ENCODE data around the gene MYRIP.

DNA sequence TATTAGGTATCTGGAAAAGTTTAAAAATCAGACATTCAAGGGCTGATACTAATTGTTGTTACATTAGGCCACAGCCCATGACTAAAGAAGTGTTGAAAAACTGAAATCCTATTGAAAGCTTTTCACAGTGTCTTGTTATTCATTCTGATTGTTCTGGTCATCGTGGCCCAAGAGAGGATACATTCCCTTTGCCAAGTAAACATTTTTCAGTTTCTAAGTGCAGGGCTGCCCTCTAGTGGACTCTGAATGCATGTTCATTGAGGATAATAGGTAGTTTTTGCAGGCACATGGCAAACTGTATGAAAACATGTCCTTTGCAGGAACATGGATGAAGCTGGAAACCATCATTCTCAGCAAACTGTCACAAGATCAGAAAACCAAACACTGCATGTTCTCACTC lies 181.1 kb downstream of the MYRIP start:
- TF ChIP-seq, protein P1, sequence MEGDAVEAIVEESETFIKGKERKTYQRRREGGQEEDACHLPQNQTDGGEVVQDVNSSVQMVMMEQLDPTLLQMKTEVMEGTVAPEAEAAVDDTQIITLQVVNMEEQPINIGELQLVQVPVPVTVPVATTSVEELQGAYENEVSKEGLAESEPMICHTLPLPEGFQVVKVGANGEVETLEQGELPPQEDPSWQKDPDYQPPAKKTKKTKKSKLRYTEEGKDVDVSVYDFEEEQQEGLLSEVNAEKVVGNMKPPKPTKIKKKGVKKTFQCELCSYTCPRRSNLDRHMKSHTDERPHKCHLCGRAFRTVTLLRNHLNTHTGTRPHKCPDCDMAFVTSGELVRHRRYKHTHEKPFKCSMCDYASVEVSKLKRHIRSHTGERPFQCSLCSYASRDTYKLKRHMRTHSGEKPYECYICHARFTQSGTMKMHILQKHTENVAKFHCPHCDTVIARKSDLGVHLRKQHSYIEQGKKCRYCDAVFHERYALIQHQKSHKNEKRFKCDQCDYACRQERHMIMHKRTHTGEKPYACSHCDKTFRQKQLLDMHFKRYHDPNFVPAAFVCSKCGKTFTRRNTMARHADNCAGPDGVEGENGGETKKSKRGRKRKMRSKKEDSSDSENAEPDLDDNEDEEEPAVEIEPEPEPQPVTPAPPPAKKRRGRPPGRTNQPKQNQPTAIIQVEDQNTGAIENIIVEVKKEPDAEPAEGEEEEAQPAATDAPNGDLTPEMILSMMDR (conservative IDR thresholded peaks at IDR 0.05; ENCODE audit: low read depth, low read length): peak; percentile 69
- no peak for TF ChIP-seq EZH2 (IDR thresholded peaks at IDR 0.05; ENCODE audit: low read length, unreplicated experiment)
